NCI-H2029 (cell line): Measurements from ENCODE around the gene CHCHD4.
A peak's percentile ranks its signal among the peaks of the same experiment; 100 is the strongest.
"Not testable (repeated sequence)": the region's sequence is repeated elsewhere in the genome, so short reads cannot be mapped to it uniquely, and the experiment has no call there.

Experiments
- DNase-seq: peaks from one replicate; lab custom pipeline; 2025; lab: John Stamatoyannopoulos, UW

The CHCHD4 gene

GRCh38 chr3:14135581-14135980 is 10.9 kb upstream of the CHCHD4 start:
- DNase-seq, result no peak

DNA sequence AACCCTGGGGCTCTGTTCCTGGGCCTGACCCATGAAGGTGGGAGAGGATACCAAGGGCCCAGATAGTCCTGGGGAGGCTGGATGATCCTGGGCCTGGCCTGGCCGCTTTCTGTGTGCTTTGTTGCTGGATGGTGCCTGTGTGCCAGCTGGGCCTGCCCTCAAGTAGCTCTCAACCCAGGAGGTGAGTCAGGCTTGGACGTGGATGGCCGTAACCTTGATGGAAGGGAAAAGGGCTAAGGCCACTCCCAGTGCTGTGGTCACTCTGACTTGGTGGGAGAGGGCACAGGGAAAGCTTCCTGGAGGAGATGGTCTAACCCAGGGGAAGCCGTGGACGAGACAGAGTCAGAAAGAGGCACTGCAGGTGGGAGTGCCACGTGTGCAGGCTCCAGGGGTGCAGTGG is 9.6 kb upstream of the CHCHD4 start:
- no peak for DNase-seq

GRCh38 chr3:14133876-14134275 is 9.2 kb upstream of the CHCHD4 start:
- no peak for DNase-seq

- no peak for DNase-seq
Observed at GRCh38 chr3:14133188-14133800, 8.6 kb upstream of the CHCHD4 start.

- no peak for DNase-seq
Observed at GRCh38 chr3:14132689-14133088, 8.0 kb upstream of the CHCHD4 start.

GRCh38 chr3:14132120-14132519 is 7.5 kb upstream of the CHCHD4 start:
- DNase-seq, result no peak

DNA sequence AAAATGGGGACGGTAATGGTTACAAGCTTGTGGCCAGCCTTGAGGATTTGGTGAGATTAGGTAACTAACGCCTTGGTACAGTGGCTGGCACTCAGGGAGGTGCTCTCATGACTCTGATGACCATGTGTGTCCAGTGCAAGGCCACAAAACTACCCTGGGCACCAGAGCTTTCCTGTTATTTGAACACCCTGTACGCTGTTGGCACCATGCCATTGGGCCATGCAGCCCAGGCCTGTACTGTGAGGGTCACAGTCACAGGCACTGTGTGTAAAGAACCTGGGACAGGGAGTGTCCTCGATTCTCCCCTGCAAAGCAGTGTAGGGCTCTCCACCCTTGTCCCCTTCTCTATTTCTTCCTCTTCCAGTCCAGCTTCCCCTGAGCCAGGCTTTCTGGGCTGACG is 6.5 kb upstream of the CHCHD4 start:
- DNase-seq, result no peak

GRCh38 chr3:14130707-14131106 is 6.0 kb upstream of the CHCHD4 start:
- DNase-seq, result no peak

DNA sequence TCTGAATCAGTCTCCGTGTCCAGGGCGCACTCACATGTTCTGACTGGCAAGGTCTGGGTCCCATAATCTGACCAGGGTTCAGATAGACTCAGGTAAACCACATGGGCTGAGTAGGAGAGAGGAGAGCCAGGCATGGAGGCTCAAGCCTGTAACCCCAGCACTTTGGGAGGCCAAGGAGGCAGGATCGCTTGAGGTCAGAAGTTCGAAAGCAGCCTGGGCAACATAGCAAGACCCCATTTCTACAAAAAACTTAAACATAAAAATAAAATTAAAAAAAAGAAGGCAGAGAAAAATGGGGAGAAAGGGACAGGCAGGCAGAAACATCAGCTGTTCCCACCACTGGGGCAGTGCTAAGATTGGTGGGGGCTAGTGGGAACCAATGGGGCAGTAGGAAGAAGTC is 5.6 kb upstream of the CHCHD4 start:
- DNase-seq, result no peak

DNA sequence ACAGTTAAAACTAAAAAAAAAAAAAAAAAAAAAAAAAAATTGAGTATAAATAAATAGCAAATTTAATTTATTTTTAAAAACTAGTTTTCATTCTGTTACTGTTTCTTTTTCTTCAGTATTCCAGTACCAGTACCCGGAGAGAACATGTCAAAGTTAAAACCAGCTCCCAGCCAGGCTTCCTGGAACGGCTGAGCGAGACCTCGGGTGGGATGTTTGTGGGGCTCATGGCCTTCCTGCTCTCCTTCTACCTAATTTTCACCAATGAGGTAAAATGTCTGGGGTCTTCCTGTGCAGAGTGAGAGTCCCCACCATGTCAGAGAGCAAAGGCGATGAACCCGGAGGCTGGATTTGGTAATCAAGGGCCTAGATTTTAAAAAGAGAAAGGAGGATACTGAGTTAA is 4.6 kb upstream of the CHCHD4 start:
- DNase-seq, result no peak

DNA sequence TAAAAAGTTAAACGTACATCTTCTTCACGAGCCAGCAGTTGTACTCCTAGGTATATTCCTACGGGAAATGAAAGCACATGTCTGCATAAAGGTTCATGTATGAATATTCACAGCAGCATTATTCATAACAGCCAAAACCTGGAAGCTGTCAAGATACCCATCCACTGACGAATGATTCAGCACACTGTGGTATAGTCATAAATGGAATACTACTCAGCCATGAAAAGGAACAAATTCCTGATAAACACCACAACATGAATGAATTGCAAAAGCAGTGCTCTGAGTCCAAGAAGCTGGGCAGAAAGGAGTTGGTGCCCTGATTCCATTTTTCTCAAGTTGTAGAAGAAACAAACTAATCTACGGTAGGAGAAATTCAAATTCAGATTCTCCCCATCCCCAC is 4.1 kb upstream of the CHCHD4 start:
- DNase-seq, result no peak

DNA sequence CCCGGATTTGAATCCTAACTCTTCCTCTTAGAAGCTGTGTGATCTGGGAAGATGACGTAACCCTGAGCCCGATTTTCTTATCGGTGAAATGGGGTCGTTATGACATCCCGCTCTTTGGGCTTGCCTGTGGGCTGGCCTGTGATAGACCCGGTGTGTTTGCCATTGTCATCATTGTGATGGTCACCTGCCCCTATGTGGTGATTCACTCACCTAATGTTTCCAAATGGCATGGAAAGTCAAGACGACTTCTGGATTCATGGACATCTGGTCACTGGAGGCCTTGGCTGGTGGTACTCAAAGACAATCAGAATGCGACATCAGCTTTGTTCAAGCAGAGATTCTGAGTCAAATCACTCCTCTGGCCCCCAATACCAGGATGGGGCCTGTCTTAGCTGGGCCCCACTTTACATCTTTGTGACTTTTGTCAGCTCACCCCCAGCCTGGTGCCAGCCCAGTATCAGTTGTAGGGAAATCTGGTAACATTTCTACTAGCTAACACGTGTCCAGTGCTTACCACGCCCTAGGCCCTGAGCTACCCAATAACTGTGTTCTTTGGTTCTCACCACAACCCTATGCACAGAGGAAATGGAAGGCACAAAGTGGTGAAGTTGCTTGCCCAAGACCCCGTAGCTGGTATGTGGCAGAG is 3.0 kb upstream of the CHCHD4 start:
- no peak for DNase-seq

GRCh38 chr3:14126887-14127505 is 2.3 kb upstream of the CHCHD4 start:
- no peak for DNase-seq

GRCh38 chr3:14126017-14126886 is 1.6 kb upstream of the CHCHD4 start:
- DNase-seq, result no peak

- peak; percentile 59 for DNase-seq
Observed at GRCh38 chr3:14125193-14126016, 735 bp upstream of the CHCHD4 start.

DNA sequence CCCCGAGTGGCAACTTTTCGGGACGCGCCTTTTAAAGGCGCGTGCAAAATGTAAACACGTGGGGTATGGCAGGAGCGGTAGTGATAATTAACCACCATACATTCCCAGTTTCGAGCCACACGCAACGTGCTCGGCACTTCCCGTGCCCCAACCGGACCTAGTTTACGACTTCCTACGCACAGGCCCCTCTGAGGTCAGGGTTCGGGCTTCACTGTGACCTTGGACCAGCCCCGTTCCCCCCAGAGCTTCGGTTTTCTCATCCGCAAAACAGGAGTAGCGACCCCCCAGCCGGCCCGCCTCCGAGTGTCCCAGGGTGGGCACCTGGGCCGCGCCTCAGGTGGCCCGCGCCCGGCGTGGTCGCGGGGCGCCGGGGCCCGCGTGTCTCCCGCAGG is 451 bp downstream of the CHCHD4 start:
- peak; percentile 62 for DNase-seq

GRCh38 chr3:14123308-14124222 is 1.1 kb downstream of the CHCHD4 start:
- no peak for DNase-seq

- DNase-seq, result peak; percentile 66
Observed at GRCh38 chr3:14122301-14122700, 2.4 kb downstream of the CHCHD4 start.

GRCh38 chr3:14121859-14122258 is 2.8 kb downstream of the CHCHD4 start:
- DNase-seq, result no peak

- DNase-seq, result not testable (repeated sequence)
Observed at GRCh38 chr3:14120921-14121448, 3.7 kb downstream of the CHCHD4 start.
